Activated CD4-positive, alpha-beta memory T cell treated with anti-CD3 and anti-CD28 coated beads for 36 hours (primary cell): ENCODE data around the gene PNPT1. TPM values are rescaled to one million over a fixed set of nuclear protein-coding genes. Genes with fewer than 3 reads are reported as not detected.

Source experiments
- CTCF ChIA-PET: fragments of 350-600 bp; sonication (Branson Sonifier 250); formaldehyde crosslinking; loops from one replicate; lab custom pipeline; 2021; ENCODE audit warnings: antibody characterized with exemption, inconsistent platforms; lab: Charles Lee
- POLR2A ChIA-PET: fragments of 350-600 bp; sonication (Branson Sonifier 250); formaldehyde crosslinking; loops from one replicate; lab custom pipeline; 2021; ENCODE audit warnings: antibody characterized with exemption; lab: Charles Lee
- DNase-seq: peaks from one replicate; pipeline ENCODE4 v3.0.0-alpha.2; 2020
- H3K27ac Mint-ChIP-seq: one replicate; pipeline ENCODE4 v1.8.0; 2021; ENCODE audit warnings: mixed read lengths
- H3K27me3 Mint-ChIP-seq: one replicate; pipeline ENCODE4 v1.8.0; 2021; ENCODE audit warnings: mixed read lengths
- H3K36me3 Mint-ChIP-seq: one replicate; pipeline ENCODE4 v1.8.0; 2021; ENCODE audit warnings: mixed read lengths
- H3K4me1 Mint-ChIP-seq: one replicate; pipeline ENCODE4 v1.8.0; 2021; ENCODE audit warnings: low read depth, mixed read lengths
- H3K4me3 Mint-ChIP-seq: one replicate; pipeline ENCODE4 v1.8.0; 2021; ENCODE audit warnings: mild to moderate bottlenecking, mixed read lengths
- H3K9me3 Mint-ChIP-seq: one replicate; pipeline ENCODE4 v1.8.0; 2021; ENCODE audit warnings: mixed read lengths
- intact Hi-C: fragments of 100-400 bp; cut with micrococcal nuclease; formaldehyde crosslinking; loops from one replicate; pipeline ENCODE4 v1.15.1; 2023
- total RNA-seq, 2 experiments: library from RNA; stranded (reverse); gene quantifications; one replicate each; pipeline ENCODE4 v1.2.3, GENCODE V29; 2021

The PNPT1 gene
- total RNA-seq, 2 experiments from 2014 or later = 44.0 to 48.4 TPM

- intact Hi-C loops = no loop called here
Measured at GRCh38 chr2:55585451-55586080, 108.1 kb downstream of the PNPT1 start.

More at GRCh38 chr2:55585451-55586080, 108.1 kb downstream of the PNPT1 start:
- Mint-ChIP-seq H3K27me3 (no peaks in the 10 kb centered on the region), H3K4me3 (no peak overlapping the region), H3K36me3 (peaks cover 16% of the 10 kb centered on the region), H3K9me3 (no peaks in the 10 kb centered on the region), H3K27ac (peak overlapping the region; percentile 55), H3K4me1 (peaks cover 25% of the 10 kb centered on the region)
- POLR2A ChIA-PET = no interaction called here
- DNase-seq = no peak
- CTCF ChIA-PET = no interaction called here

Other genes starting within 250 kb of the PNPT1 start
- 10 to 100 TPM; 37.0 to 37.2 TPM for gene CFAP36, start 174.1 kb downstream of the PNPT1 start, total RNA-seq
- gene PPP4R3B, start 76.2 kb downstream of the PNPT1 start, total RNA-seq = 10 to 100 TPM; 62.4 to 65.1 TPM
- gene EFEMP1, start 229.9 kb upstream of the PNPT1 start, total RNA-seq = not detected